ENCODE measurements around the gene KPNA1. TPM values are rescaled to one million over a fixed set of nuclear protein-coding genes. Genes with fewer than 3 reads are reported as not detected.

KPNA1 gene
- total RNA-seq, 1 experiment from 2014 or later: 118 TPM

GRCh38 chr3:122421836-122422235 is 92.9 kb downstream of the KPNA1 start:
- H3K9me3 ChIP-seq (ENCODE audit: control insufficient read depth, insufficient read depth, low read depth, low read length): no peaks in the 10 kb centered on the region
- CTCF ChIA-PET: no interaction called here
- no peak for ATAC-seq
- intact Hi-C loops (cut with micrococcal nuclease; ENCODE audit: unreplicated experiment): no loop called here
- POLR2A ChIA-PET: interaction anchor here (0.7 kb wide), 1 partner anchor 29 kb away, joined by 8 read pairs; no protein-coding TSS in a partner anchor
- no peak overlapping the region for H3K27ac ChIP-seq (ENCODE audit: low read length)
- no peaks in the 10 kb centered on the region for H3K27me3 ChIP-seq (ENCODE audit: control insufficient read depth, insufficient read depth, low read length)
- in situ Hi-C loops (cut with HindIII; ENCODE audit: low pct_unique_long_range_greater_than_20kb, low sequenced_read_pairs): no loop called here
- no peak for DNase-seq (ENCODE audit: low read depth, low spot score)
- BruUV-seq (replicated peaks): no TSS peak
- H3K36me3 ChIP-seq (ENCODE audit: control insufficient read depth, insufficient read depth, low read length): peaks cover 20% of the 10 kb centered on the region
- no peak overlapping the region for H3K4me3 ChIP-seq (ENCODE audit: low read depth in 2 of 2, low read length in 2 of 2)
- peaks cover 6% of the 10 kb centered on the region for H3K4me1 ChIP-seq (ENCODE audit: control insufficient read depth, insufficient read depth, low read length)
- TF ChIP-seq REST (IDR thresholded peaks at IDR 0.05; ENCODE audit: insufficient read depth in 1 of 2, low read depth in 2 of 2, low read length in 1 of 2) (no peak), SIN3A (IDR thresholded peaks at IDR 0.05; ENCODE audit: borderline replicate concordance, insufficient read depth, low read depth, low read length) (no peak), CTCF (IDR thresholded peaks at IDR 0.05) (no peak)

GRCh38 chr3:122421101-122421500 is 93.6 kb downstream of the KPNA1 start:
- intact Hi-C loops (cut with micrococcal nuclease; ENCODE audit: unreplicated experiment) (no loop called here), in situ Hi-C loops (cut with HindIII; ENCODE audit: low pct_unique_long_range_greater_than_20kb, low sequenced_read_pairs) (no loop called here)
- DNase-seq (ENCODE audit: low read depth, low spot score) (no peak), ATAC-seq (no peak)
- CTCF ChIA-PET: no interaction called here
- no peak for TF ChIP-seq CTCF (IDR thresholded peaks at IDR 0.05)
- no peak for TF ChIP-seq SIN3A (IDR thresholded peaks at IDR 0.05; ENCODE audit: borderline replicate concordance, insufficient read depth, low read depth, low read length)
- no peak for TF ChIP-seq POLR2AphosphoS5 (IDR thresholded peaks at IDR 0.05; ENCODE audit: low read depth, low read length)
- TF ChIP-seq TCF7L2 (IDR thresholded peaks at IDR 0.05; ENCODE audit: low read depth, low read length): no peak
- TF ChIP-seq REST (IDR thresholded peaks at IDR 0.05; ENCODE audit: insufficient read depth in 1 of 2, low read depth in 2 of 2, low read length in 1 of 2): no peak
- Histone ChIP-seq H3K9me3 (ENCODE audit: control insufficient read depth, insufficient read depth, low read depth, low read length) (no peaks in the 10 kb centered on the region), H3K4me1 (ENCODE audit: control insufficient read depth, insufficient read depth, low read length) (peaks cover 7% of the 10 kb centered on the region), H3K4me3 (ENCODE audit: low read depth in 2 of 2, low read length in 2 of 2) (no peak overlapping the region), H3K27ac (ENCODE audit: low read length) (no peak overlapping the region), H3K27me3 (ENCODE audit: control insufficient read depth, insufficient read depth, low read length) (no peaks in the 10 kb centered on the region), H3K36me3 (ENCODE audit: control insufficient read depth, insufficient read depth, low read length) (peaks cover 14% of the 10 kb centered on the region)
- BruUV-seq (replicated peaks): no TSS peak
- POLR2A ChIA-PET: interaction anchor here (0.7 kb wide), 1 partner anchor 28 kb away, joined by 8 read pairs; no protein-coding TSS in a partner anchor

All from Panc1 (cell line).